ENCODE results near the gene CD6.

Gene CD6

DNA sequence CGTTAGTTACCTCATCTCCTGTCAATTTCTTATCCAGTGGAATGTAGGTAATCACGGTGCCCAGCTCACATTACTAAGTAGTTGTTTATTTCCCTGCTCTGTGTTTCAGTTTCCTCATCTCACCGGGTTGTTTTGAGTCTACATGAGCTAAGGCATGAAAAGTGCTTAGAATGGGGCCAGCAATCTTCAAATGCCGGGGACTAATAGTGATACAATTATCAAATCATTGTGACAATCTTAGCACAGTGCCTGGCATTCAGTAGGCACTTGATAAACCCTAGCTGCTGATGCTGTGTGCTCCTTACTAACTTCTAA, 77.5 kb downstream of the CD6 start:
- TF ChIP-seq, protein P1, sequence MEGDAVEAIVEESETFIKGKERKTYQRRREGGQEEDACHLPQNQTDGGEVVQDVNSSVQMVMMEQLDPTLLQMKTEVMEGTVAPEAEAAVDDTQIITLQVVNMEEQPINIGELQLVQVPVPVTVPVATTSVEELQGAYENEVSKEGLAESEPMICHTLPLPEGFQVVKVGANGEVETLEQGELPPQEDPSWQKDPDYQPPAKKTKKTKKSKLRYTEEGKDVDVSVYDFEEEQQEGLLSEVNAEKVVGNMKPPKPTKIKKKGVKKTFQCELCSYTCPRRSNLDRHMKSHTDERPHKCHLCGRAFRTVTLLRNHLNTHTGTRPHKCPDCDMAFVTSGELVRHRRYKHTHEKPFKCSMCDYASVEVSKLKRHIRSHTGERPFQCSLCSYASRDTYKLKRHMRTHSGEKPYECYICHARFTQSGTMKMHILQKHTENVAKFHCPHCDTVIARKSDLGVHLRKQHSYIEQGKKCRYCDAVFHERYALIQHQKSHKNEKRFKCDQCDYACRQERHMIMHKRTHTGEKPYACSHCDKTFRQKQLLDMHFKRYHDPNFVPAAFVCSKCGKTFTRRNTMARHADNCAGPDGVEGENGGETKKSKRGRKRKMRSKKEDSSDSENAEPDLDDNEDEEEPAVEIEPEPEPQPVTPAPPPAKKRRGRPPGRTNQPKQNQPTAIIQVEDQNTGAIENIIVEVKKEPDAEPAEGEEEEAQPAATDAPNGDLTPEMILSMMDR (IDR thresholded peaks at IDR 0.05; ENCODE audit: low read depth, low read length): no peak
- H3K4me3 ChIP-seq (replicated peaks in 1 of 2; ENCODE audit: low read depth in 2 of 2, low read length in 2 of 2): no peak overlapping the region
- DNase-seq (ENCODE audit: low read depth in 2 of 2): no peak

DNA sequence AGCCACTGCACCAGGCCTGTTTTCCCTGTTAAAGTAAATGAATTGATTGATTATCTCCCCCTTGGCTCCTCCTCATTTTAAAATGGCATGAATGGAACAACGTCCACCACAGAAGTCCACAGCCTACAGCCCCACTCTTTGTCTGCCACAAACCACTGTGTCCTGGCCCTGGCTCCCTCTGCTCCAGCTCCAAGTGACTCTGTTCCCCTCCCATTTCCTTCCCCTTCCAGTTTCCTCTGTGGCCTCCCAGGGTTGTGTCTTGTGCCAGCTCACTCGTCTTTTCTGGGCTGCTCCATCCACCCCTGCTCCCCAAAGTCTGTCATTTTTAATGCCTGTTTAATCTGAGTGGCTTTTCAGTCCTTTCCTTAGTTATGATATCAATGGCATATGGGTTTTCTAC, 78.4 kb downstream of the CD6 start:
- DNase-seq (ENCODE audit: low read depth in 2 of 2): no peak

DNA sequence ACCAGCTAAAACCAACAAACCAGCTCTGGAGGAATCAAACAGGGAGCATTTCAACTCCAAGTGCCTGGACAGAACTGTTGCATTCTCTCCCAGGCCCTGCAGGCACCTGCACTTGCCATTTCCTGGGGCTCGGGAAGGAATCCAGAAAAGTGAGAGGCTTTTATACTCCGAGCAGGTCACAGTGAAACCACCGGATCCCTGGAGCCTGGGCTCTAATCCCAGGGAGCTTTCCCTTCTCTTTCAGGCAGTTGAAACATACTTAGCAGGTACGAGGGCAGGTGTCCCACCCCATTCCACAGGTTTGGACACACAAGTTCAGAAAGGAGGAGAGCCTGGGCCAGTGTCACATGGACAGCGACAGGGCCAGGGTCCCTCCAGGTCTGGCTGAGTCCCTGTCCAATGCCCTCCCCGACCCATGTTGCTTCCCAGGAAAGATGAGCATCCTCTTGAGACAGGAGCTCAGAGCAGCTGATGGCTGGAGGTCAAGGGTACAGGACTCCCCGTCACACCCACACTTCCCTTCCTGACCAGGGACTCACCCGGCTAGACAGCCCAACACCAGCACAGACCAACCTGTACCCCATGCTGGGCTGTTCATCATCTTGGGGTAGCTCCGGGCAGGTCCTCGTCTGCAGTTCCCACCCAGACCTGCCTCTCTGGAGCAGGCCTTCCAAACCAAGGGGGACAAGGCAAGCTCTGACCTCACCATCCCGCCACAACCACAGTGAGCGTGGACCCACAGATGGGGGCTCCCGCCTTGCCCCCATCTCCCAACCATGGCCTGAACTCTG, 80.9 kb downstream of the CD6 start:
- TF ChIP-seq, protein P1 (IDR thresholded peaks at IDR 0.05; ENCODE audit: low read depth, low read length): no peak
- no peak for DNase-seq (ENCODE audit: low read depth in 2 of 2)
- H3K4me3 ChIP-seq (replicated peaks in 1 of 2; ENCODE audit: low read depth in 2 of 2, low read length in 2 of 2): no peak overlapping the region

More for the DNA sequence above, 78.4 kb downstream of the CD6 start:
- TF ChIP-seq, protein P1 (IDR thresholded peaks at IDR 0.05; ENCODE audit: low read depth, low read length): no peak
- no peak overlapping the region for H3K4me3 ChIP-seq (replicated peaks in 1 of 2; ENCODE audit: low read depth in 2 of 2, low read length in 2 of 2)

DNA sequence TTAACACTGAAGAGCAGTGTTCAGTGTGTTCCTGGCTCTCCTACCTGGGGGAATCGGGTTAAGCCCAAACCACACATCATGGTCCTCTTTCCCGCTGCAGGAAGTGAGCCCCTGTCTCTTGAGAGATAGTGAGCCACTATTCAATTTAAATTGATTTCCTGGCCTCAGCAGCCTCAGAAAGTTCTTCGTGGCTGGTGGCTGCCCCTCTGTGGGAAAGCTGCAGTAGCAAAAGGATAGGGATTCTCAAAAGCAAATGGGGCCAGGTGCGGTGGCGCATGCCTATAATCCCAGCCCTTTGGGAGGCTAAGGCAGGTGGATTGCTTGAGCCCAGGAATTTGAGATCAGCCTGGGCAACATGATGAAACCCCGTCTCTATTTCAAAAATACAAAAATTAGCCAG, 81.7 kb downstream of the CD6 start:
- DNase-seq (ENCODE audit: low read depth in 2 of 2): no peak
- TF ChIP-seq, protein P1 (IDR thresholded peaks at IDR 0.05; ENCODE audit: low read depth, low read length): no peak

DNA sequence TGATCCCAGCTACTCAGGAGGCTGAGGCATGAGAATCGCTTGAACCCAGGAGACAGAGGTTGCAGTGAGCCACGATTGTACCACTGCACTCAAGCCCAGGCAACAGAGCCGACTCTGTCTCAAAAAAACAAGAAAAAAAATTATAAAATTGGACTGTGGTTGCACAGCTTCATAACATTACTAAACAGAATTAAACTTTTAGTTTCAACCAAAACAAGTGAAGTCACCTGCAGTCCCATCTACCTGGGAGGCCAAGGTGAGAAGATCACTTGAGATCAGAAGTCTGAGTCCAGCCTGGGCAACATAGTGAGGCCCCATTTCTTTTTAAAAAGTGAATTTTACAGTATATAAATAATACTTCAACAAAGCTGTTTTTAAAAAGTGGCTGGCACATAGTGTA, 83.0 kb downstream of the CD6 start:
- DNase-seq (ENCODE audit: low read depth in 2 of 2): no peak
- TF ChIP-seq, protein P1 (IDR thresholded peaks at IDR 0.05; ENCODE audit: low read depth, low read length): no peak
- H3K4me3 ChIP-seq (replicated peaks in 1 of 2; ENCODE audit: low read depth in 2 of 2, low read length in 2 of 2): no peak overlapping the region

More for the DNA sequence above, 81.7 kb downstream of the CD6 start:
- H3K4me3 ChIP-seq (replicated peaks in 1 of 2; ENCODE audit: low read depth in 2 of 2, low read length in 2 of 2): no peak overlapping the region

DNA sequence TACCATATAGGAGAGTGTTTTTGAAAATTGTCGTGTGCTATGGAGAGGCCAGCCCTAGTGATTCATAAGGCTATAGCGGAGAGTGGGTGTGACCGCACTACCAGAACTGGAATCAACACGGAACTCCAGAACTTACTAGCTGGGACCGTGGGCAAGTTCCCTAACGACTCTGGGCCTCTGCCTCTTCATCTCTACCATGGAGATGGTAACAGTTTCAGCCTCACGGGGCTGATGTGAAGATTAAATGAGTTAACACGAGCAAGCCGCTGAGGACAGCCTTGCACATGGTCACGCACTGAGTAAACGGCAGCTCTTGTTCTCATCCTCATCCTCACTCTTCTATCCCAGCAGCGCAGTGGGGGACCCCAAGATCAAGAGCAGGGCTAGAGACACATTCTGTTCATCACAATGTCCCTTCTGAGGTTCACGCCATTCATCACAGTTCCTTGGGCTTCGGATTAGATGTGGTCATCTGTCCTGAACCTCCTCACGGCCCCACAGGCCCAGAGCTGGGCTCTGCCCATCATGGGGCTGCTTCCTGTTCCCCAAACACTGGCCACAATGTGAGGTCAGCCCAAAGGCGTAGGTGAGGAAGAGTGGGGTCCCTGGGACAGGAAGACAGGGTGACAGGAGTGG, 83.6 kb downstream of the CD6 start:
- H3K4me3 ChIP-seq (replicated peaks in 1 of 2; ENCODE audit: low read depth in 2 of 2, low read length in 2 of 2): no peak overlapping the region
- no peak for DNase-seq (ENCODE audit: low read depth in 2 of 2)
- TF ChIP-seq, protein P1 (IDR thresholded peaks at IDR 0.05; ENCODE audit: low read depth, low read length): no peak
